K562 (cell line): Measurements from ENCODE around the gene FSTL4. TPM values are rescaled to one million over a fixed set of nuclear protein-coding genes. Genes with fewer than 3 reads are reported as not detected.
A peak's percentile ranks its signal among the peaks of the same experiment; 100 is the strongest.

Experiments used
- ATAC-seq: fragments of 200-7000 bp; cut with Tn5 transposase; 3 replicates; pipeline ENCODE4 v1.9.1; 2020; ENCODE audit warnings: moderate library complexity
- BruUV-seq: library from RNA; stranded (reverse); fragments of 400-500 nt; replicated peaks from 2 replicates; lab custom pipeline; 2021; lab: Mats Ljungman, UMichigan
- CTCF ChIA-PET: fragments of 300-600 bp; formaldehyde crosslinking; extraction: SDS; loops from one replicate; lab custom pipeline; 2021; ENCODE audit warnings: low intra/inter-chr PET ratio; lab: Yijun Ruan, JAX
- POLR2A ChIA-PET: fragments of 300-600, 350-650 bp; sonication (Branson Sonifier 250); formaldehyde crosslinking; extraction: SDS; loops from one replicate; lab custom pipeline; 2021; ENCODE audit warnings: antibody characterized with exemption, inconsistent platforms; lab: Yijun Ruan, JAX
- DNase-seq, 4 experiments: peaks; one replicate each; pipeline versions ENCODE4 v3.0.0 to v3.0.0-alpha.2; 2011 to 2018; ENCODE audit warnings: low spot score in 3 of 4, mixed read lengths in 3 of 4; ENCODE audit errors: extremely low read depth in 1 of 4
- FAIRE-seq: peaks from 2 replicates; lab custom pipeline; 2011; peaks lifted over from hg19 to GRCh38; lab: Jason Lieb, UNC
- H2AFZ ChIP-seq: 2 replicates; pipeline ENCODE4 v1.6.0; 2011; ENCODE audit warnings: low read depth, low read length, control low read depth, inconsistent platforms
- H3K27ac ChIP-seq: fragments of 200-600 bp; 3 replicates; pipeline ENCODE4 v1.8.0; 2011; ENCODE audit warnings: low read depth, mild to moderate bottlenecking, control low read depth, inconsistent platforms, low read length, moderate library complexity, mixed read lengths; ENCODE audit errors: extremely low read depth
- H3K27me3 ChIP-seq, 2 experiments: fragments of 300-600 bp in 1 of 2; 2 replicates in 1 of 2; 3 replicates in 1 of 2; pipeline versions ENCODE4 v1.6.0 to v1.8.0; 2011; ENCODE audit warnings: inconsistent platforms in 2 of 2, low read length in 2 of 2, mild to moderate bottlenecking in 1 of 2, mixed read lengths in 1 of 2, moderate library complexity in 1 of 2; ENCODE audit not compliant: control insufficient read depth in 2 of 2, insufficient read depth in 2 of 2
- H3K36me3 ChIP-seq: fragments of 300-600 bp; 3 replicates; pipeline ENCODE4 v1.8.0; 2011; ENCODE audit warnings: mild to moderate bottlenecking, low read length, inconsistent platforms; ENCODE audit not compliant: control insufficient read depth, insufficient read depth
- H3K4me1 ChIP-seq, 2 experiments: fragments of 200-600 bp in 1 of 2; replicated peaks in 1 of 2; 2 replicates in 1 of 2; 3 replicates in 1 of 2; pipeline versions ENCODE4 v1.5.1 to v1.8.0; 2011; ENCODE audit warnings: inconsistent platforms in 2 of 2, low read length in 2 of 2, mild to moderate bottlenecking in 1 of 2, mixed read lengths in 1 of 2, moderate library complexity in 1 of 2; ENCODE audit not compliant: control insufficient read depth in 2 of 2, insufficient read depth in 2 of 2
- H3K4me2 ChIP-seq: 2 replicates; pipeline ENCODE4 v1.6.1; 2011; ENCODE audit warnings: low read length, control low read depth, inconsistent platforms, mixed read lengths; ENCODE audit not compliant: insufficient read depth
- H3K4me3 ChIP-seq: fragments of 200-600 bp; sonication (generic), shearing (Covaris generic); 2 replicates; pipeline ENCODE4 v1.5.1; 2016; ENCODE audit warnings: control low read depth, inconsistent platforms
- H3K79me2 ChIP-seq: fragments of 200-600 bp; 3 replicates; pipeline ENCODE4 v1.8.0; 2011; ENCODE audit warnings: low read length, inconsistent platforms; ENCODE audit not compliant: control insufficient read depth, insufficient read depth
- H3K9ac ChIP-seq, 2 experiments: 2 replicates each; pipeline versions ENCODE4 v1.6.0 to v1.6.1; 2011; ENCODE audit warnings: low read depth in 2 of 2, low read length in 2 of 2, control low read depth in 1 of 2, inconsistent platforms in 1 of 2, mild to moderate bottlenecking in 1 of 2, mixed read lengths in 1 of 2; ENCODE audit not compliant: insufficient read depth in 1 of 2
- H3K9me1 ChIP-seq: one replicate; pipeline ENCODE4 v1.6.0; 2011; ENCODE audit warnings: inconsistent platforms, mild to moderate bottlenecking, low read length, moderate library complexity; ENCODE audit not compliant: control insufficient read depth, insufficient read depth
- H3K9me3 ChIP-seq: replicated peaks from 2 replicates; pipeline ENCODE4 v1.5.1; 2011; ENCODE audit warnings: low read depth, low read length, inconsistent platforms; ENCODE audit not compliant: control insufficient read depth, insufficient read depth
- H4K20me1 ChIP-seq: replicated peaks from 2 replicates; pipeline ENCODE4 v1.6.1; 2011; ENCODE audit warnings: low read length, inconsistent platforms, mixed read lengths; ENCODE audit not compliant: control insufficient read depth, insufficient read depth
- BACH1 ChIP-seq: fragments of 200-800 bp; sonication (Bioruptor generic); IDR thresholded peaks from 2 replicates; pipeline ENCODE4 v1.6.1; 2016; ENCODE audit warnings: missing genetic modification characterization, missing compliant biosample characterization
- BRD9 ChIP-seq: fragments of 450-650 bp; IDR thresholded peaks from 2 replicates; pipeline ENCODE4 v1.6.1; 2018; ENCODE audit warnings: low read depth; ENCODE audit not compliant: partially characterized antibody
- CHD1 ChIP-seq: fragments of 200-600 bp; sonication (generic); IDR thresholded peaks from one replicate; pipeline ENCODE4 v1.6.1; 2012; ENCODE audit warnings: mild to moderate bottlenecking, moderate library complexity, low read length, inconsistent platforms
- EHMT2 ChIP-seq: fragments of 450-650 bp; IDR thresholded peaks from 2 replicates; pipeline ENCODE4 v1.6.1; 2018; ENCODE audit warnings: antibody characterized with exemption
- ETS2 ChIP-seq: IDR thresholded peaks from 2 replicates; pipeline ENCODE4 v1.6.1; 2016; ENCODE audit warnings: borderline replicate concordance, missing genetic modification characterization, mild to moderate bottlenecking, moderate library complexity, missing compliant biosample characterization; ENCODE audit not compliant: poor library complexity, severe bottlenecking
- ETV6 ChIP-seq, 3 experiments: fragments of 150-350 bp in 1 of 3; sonication (generic) in 1 of 3; formaldehyde crosslinking in 1 of 3; IDR thresholded peaks; 2 replicates each; pipeline versions ENCODE4 v1.6.1 to v1.8.0; 2014 to 2022; ENCODE audit warnings: borderline replicate concordance in 2 of 3, low read depth in 2 of 3, antibody characterized with exemption in 1 of 3, low read length in 1 of 3, mild to moderate bottlenecking in 1 of 3, missing genetic modification reagents in 1 of 3
- EZH2 ChIP-seq: IDR thresholded peaks from 2 replicates; pipeline ENCODE4 v1.6.1; 2012; ENCODE audit warnings: low read depth, mild to moderate bottlenecking, inconsistent platforms, low read length, borderline replicate concordance
- MIER1 ChIP-seq: fragments of 450-650 bp; IDR thresholded peaks from 2 replicates; pipeline ENCODE4 v1.6.1; 2016; ENCODE audit warnings: antibody characterized with exemption, mild to moderate bottlenecking, low read depth
- NCOA2 ChIP-seq, 2 experiments: fragments of 450-650 bp; IDR thresholded peaks; 2 replicates each; pipeline ENCODE4 v1.6.1; 2018; ENCODE audit warnings: mild to moderate bottlenecking in 2 of 2, moderate library complexity in 1 of 2; ENCODE audit not compliant: partially characterized antibody in 2 of 2
- NFIC ChIP-seq: fragments of 450-650 bp; IDR thresholded peaks from 2 replicates; pipeline ENCODE4 v1.6.1; 2017; ENCODE audit warnings: mild to moderate bottlenecking, inconsistent platforms
- POLR2H ChIP-seq: IDR thresholded peaks from 2 replicates; pipeline ENCODE4 v1.6.1; 2016; ENCODE audit warnings: missing genetic modification characterization, low read depth, mild to moderate bottlenecking, control low read depth, missing compliant biosample characterization, moderate library complexity
- SIX5 ChIP-seq, 2 experiments: IDR thresholded peaks; 2 replicates each; pipeline ENCODE4 v1.6.1; 2011; ENCODE audit warnings: low read length in 2 of 2, borderline replicate concordance in 1 of 2, low read depth in 1 of 2, mild to moderate bottlenecking in 1 of 2, moderate library complexity in 1 of 2; ENCODE audit not compliant: insufficient read depth in 1 of 2
- TAF1 ChIP-seq: IDR thresholded peaks from 2 replicates; pipeline ENCODE4 v1.6.1; 2011; ENCODE audit warnings: mild to moderate bottlenecking, low read length, moderate library complexity; ENCODE audit not compliant: insufficient read depth, control insufficient read depth, severe bottlenecking; ENCODE audit errors: extremely low read depth
- TGIF2 ChIP-seq: sonication (generic); formaldehyde crosslinking; IDR thresholded peaks from 2 replicates; pipeline ENCODE4 v1.8.1; 2022; ENCODE audit warnings: mild to moderate bottlenecking, missing genetic modification reagents, moderate library complexity
- WGBS: fragments of 100-300 bp; shearing (Covaris generic); methylation state at CpG from one replicate; pipeline ENCODE4 v1.1.6; 2016; ENCODE audit warnings: low coverage, mixed read lengths; ENCODE audit not compliant: insufficient coverage; ENCODE audit errors: missing lambda C conversion rate; 5-methylcytosine and 5-hydroxymethylcytosine counted together
- in situ Hi-C: fragments of 300-500 bp; cut with MboI; formaldehyde crosslinking; loops from 4 replicates; pipeline ENCODE4 v1.15.0; 2018; ENCODE audit warnings: inconsistent platforms, mixed read lengths
- intact Hi-C: fragments of 100-400 bp; cut with micrococcal nuclease; formaldehyde crosslinking; loops from 2 replicates; pipeline ENCODE4 v1.14.2; 2022
- polyA plus RNA-seq, 8 experiments: library from polyadenylated mRNA; depleted of rRNA in 4 of 8; stranded (reverse) in 5 of 8; unstranded in 3 of 8; fragments of >200 nt; fragmentation: Nextera tagmentation in 2 of 8; fragmentation: Illumina TruSeq in 1 of 8; extraction: Ambion mirVana in 2 of 8; extraction: Trizol in 1 of 8; gene quantifications; 2 replicates each; pipeline versions ENCODE4 v1.2.1 to v1.2.3, GENCODE V29; 2011 to 2014; ENCODE audit warnings: inconsistent platforms in 1 of 8, missing spikeins in 1 of 8
- total RNA-seq, 7 experiments: library from RNA; depleted of rRNA in 6 of 7; stranded (reverse); fragments of >200 nt in 6 of 7; fragmentation: Illumina TruSeq in 2 of 7; extraction: Trizol in 2 of 7; gene quantifications; 2 replicates each; pipeline versions ENCODE4 v1.2.1 to v1.2.3, GENCODE V29; 2011 to 2021; ENCODE audit warnings: low replicate concordance in 1 of 7
- TF ChIP-seq, protein P1 (sequence below): sonication (generic); formaldehyde crosslinking; IDR thresholded peaks from 2 replicates; pipeline ENCODE4 v1.5.0; 2020; ENCODE audit warnings: missing genetic modification reagents
- TF ChIP-seq, protein P2 (sequence below): fragments of 150-350 bp; conservative IDR thresholded peaks from 2 replicates; pipeline ENCODE4 v1.6.1; 2014; ENCODE audit warnings: low read length
- TF ChIP-seq, protein P3 (sequence below): fragments of 450-650 bp; IDR thresholded peaks from 2 replicates; pipeline ENCODE4 v1.6.1; 2017; ENCODE audit warnings: mild to moderate bottlenecking, moderate library complexity

FSTL4 gene
- total and polyA plus RNA-seq, 9 of the 15 experiments (the other 6 are each of a cell fraction or from before 2014, with no cell fraction given) = 0.08 to 0.18 (median 0.10) TPM; not detected in 5

DNA sequence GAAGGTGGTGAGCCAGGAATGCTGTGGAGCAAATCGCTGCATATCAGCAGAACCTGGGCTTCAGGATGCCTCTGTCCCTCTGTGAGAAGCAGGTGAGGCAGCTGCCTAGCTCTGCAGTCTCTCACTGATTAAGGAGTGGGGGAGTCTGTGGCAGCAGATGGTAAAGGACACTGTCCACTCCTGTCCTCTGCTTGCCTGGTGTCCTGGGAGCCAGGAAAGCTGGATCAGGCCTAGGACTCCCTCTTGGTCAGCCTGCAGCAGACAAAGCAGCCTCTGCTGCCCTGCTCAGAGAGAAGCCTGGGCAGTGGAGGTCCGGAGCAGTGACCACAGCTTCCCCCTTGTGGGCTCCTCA, 345.8 kb downstream of the FSTL4 start:
- no peak overlapping the region for H3K4me2 ChIP-seq
- 0% methylated on average over 2 of the region's 2 CpGs for WGBS
- TF ChIP-seq, protein P1, sequence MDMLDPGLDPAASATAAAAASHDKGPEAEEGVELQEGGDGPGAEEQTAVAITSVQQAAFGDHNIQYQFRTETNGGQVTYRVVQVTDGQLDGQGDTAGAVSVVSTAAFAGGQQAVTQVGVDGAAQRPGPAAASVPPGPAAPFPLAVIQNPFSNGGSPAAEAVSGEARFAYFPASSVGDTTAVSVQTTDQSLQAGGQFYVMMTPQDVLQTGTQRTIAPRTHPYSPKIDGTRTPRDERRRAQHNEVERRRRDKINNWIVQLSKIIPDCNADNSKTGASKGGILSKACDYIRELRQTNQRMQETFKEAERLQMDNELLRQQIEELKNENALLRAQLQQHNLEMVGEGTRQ = no peak
- no peak for TF ChIP-seq ETS2 (tag)
- TF ChIP-seq CHD1 = no peak
- no peak for TF ChIP-seq NFIC
- TF ChIP-seq TAF1 = no peak
- TF ChIP-seq EZH2 = no peak
- TF ChIP-seq EHMT2 = no peak
- TF ChIP-seq, protein P2, sequence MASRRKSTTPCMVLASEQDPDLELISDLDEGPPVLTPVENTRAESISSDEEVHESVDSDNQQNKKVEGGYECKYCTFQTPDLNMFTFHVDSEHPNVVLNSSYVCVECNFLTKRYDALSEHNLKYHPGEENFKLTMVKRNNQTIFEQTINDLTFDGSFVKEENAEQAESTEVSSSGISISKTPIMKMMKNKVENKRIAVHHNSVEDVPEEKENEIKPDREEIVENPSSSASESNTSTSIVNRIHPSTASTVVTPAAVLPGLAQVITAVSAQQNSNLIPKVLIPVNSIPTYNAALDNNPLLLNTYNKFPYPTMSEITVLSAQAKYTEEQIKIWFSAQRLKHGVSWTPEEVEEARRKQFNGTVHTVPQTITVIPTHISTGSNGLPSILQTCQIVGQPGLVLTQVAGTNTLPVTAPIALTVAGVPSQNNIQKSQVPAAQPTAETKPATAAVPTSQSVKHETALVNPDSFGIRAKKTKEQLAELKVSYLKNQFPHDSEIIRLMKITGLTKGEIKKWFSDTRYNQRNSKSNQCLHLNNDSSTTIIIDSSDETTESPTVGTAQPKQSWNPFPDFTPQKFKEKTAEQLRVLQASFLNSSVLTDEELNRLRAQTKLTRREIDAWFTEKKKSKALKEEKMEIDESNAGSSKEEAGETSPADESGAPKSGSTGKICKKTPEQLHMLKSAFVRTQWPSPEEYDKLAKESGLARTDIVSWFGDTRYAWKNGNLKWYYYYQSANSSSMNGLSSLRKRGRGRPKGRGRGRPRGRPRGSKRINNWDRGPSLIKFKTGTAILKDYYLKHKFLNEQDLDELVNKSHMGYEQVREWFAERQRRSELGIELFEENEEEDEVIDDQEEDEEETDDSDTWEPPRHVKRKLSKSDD = no peak
- TF ChIP-seq BRD9 = no peak
- TF ChIP-seq TGIF2 (CRISPR knock-in tag) = no peak
- TF ChIP-seq BACH1 (tag) = no peak
- TF ChIP-seq ETV6 (IDR thresholded peaks at IDR 0.05; ENCODE audit: borderline replicate concordance in 1 of 2, low read depth in 2 of 2, low read length in 1 of 2) = no peak
- TF ChIP-seq ETV6 (CRISPR knock-in tag; IDR thresholded peaks at IDR 0.05; ENCODE audit: borderline replicate concordance) = no peak
- TF ChIP-seq MIER1 = no peak
- no peak for TF ChIP-seq NCOA2 (IDR thresholded peaks at IDR 0.05; ENCODE audit: partially characterized antibody in 2 of 2)
- no peak for TF ChIP-seq SIX5 (IDR thresholded peaks at IDR 0.05; ENCODE audit: borderline replicate concordance in 1 of 2, insufficient read depth in 1 of 2, low read depth in 1 of 2, low read length in 2 of 2)
- no peak for TF ChIP-seq POLR2H
- TF ChIP-seq, protein P3, sequence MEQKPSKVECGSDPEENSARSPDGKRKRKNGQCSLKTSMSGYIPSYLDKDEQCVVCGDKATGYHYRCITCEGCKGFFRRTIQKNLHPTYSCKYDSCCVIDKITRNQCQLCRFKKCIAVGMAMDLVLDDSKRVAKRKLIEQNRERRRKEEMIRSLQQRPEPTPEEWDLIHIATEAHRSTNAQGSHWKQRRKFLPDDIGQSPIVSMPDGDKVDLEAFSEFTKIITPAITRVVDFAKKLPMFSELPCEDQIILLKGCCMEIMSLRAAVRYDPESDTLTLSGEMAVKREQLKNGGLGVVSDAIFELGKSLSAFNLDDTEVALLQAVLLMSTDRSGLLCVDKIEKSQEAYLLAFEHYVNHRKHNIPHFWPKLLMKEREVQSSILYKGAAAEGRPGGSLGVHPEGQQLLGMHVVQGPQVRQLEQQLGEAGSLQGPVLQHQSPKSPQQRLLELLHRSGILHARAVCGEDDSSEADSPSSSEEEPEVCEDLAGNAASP = no peak

More for the DNA sequence above, 345.8 kb downstream of the FSTL4 start:
- peaks cover 0 to 6% of the 10 kb centered on the region in 2 experiments; a peak in 1 of 5 replicates for H3K4me1 ChIP-seq
- H3K9me1 ChIP-seq = no peaks in the 10 kb centered on the region
- H2AFZ ChIP-seq = no peak overlapping the region
- POLR2A ChIA-PET = interaction anchor here (0.8 to 1.3 kb wide), 3 partner anchors 17 to 59 kb away, joined by 3 to 4 read pairs (median 3); no protein-coding TSS in a partner anchor
- H3K4me3 ChIP-seq = no peak overlapping the region
- BruUV-seq = no TSS peak
- intact Hi-C loops = no loop called here
- H3K27ac ChIP-seq = no peak overlapping the region
- in situ Hi-C loops = no loop called here
- no peak overlapping the region; a peak in 1 of 4 replicates for H3K9ac ChIP-seq
- H4K20me1 ChIP-seq = peaks cover 16% of the 10 kb centered on the region
- FAIRE-seq = no peak
- no peaks in the 10 kb centered on the region for H3K36me3 ChIP-seq
- H3K27me3 ChIP-seq = peaks cover 29 to 91% of the 10 kb centered on the region in 2 experiments
- ATAC-seq = peak; percentile 20
- H3K79me2 ChIP-seq = no peaks in the 10 kb centered on the region
- no peaks in the 10 kb centered on the region for H3K9me3 ChIP-seq
- DNase-seq = no peak
- CTCF ChIA-PET = no interaction called here
